ENCODE data around the gene PPP1R10. TPM values are rescaled to one million over a fixed set of nuclear protein-coding genes. Genes with fewer than 3 reads are reported as not detected.

Gene PPP1R10
- total RNA-seq, 4 donors from 2014 or later, result 47.6 to 74.0 (median 61.3) TPM

- TF ChIP-seq POLR2A (IDR thresholded peaks at IDR 0.05), result no peak
- TF ChIP-seq CTCF (IDR thresholded peaks at IDR 0.05), result no peak
- Histone ChIP-seq H3K27ac (no peak overlapping the region), H3K36me3 (peaks cover 2 to 50% (median 2%) of the 10 kb centered on the region in 3 donors), H3K4me1 (peaks cover 0 to 33% (median 5%) of the 10 kb centered on the region in 4 donors), H3K27me3 (no peaks in the 10 kb centered on the region), H3K4me3 (no peak overlapping the region), H3K9me3 (no peaks in the 10 kb centered on the region)
- no peak for DNase-seq
Observed at GRCh38 chr6:30610065-30610464, 7.0 kb downstream of the PPP1R10 start.

- Histone ChIP-seq H3K9me3 (no peaks in the 10 kb centered on the region), H3K4me3 (no peak overlapping the region), H3K4me1 (no peaks in the 10 kb centered on the region), H3K27me3 (no peaks in the 10 kb centered on the region), H3K36me3 (peaks cover 5 to 85% (median 6%) of the 10 kb centered on the region in 3 donors), H3K27ac (no peak overlapping the region)
- TF ChIP-seq CTCF (IDR thresholded peaks at IDR 0.05) (no peak), POLR2A (IDR thresholded peaks at IDR 0.05) (no peak)
- DNase-seq, result no peak
Observed at GRCh38 chr6:30603961-30604360, 13.1 kb downstream of the PPP1R10 start.

- H3K4me1 ChIP-seq, result no peaks in the 10 kb centered on the region
- H3K27ac ChIP-seq, result no peak overlapping the region
- no peak overlapping the region for H3K4me3 ChIP-seq
- no peaks in the 10 kb centered on the region for H3K27me3 ChIP-seq
- DNase-seq, result no peak
- peaks cover 2 to 66% (median 4%) of the 10 kb centered on the region in 3 donors for H3K36me3 ChIP-seq
- H3K9me3 ChIP-seq, result no peaks in the 10 kb centered on the region
- TF ChIP-seq CTCF (IDR thresholded peaks at IDR 0.05) (no peak), POLR2A (IDR thresholded peaks at IDR 0.05) (no peak)
Observed at GRCh38 chr6:30601815-30602641, 15.0 kb downstream of the PPP1R10 start.

GRCh38 chr6:30601436-30601814 lies 15.6 kb downstream of the PPP1R10 start:
- H3K4me3 ChIP-seq, result no peak overlapping the region
- no peak overlapping the region for H3K27ac ChIP-seq
- peaks cover 2 to 60% (median 4%) of the 10 kb centered on the region in 3 donors for H3K36me3 ChIP-seq
- no peak for DNase-seq
- TF ChIP-seq POLR2A (IDR thresholded peaks at IDR 0.05), result no peak
- no peak for TF ChIP-seq CTCF (IDR thresholded peaks at IDR 0.05)
- no peaks in the 10 kb centered on the region for H3K27me3 ChIP-seq
- no peaks in the 10 kb centered on the region for H3K4me1 ChIP-seq
- H3K9me3 ChIP-seq, result no peaks in the 10 kb centered on the region

GRCh38 chr6:30600451-30600961 lies 16.5 kb downstream of the PPP1R10 start:
- Histone ChIP-seq H3K36me3 (peaks cover 2 to 51% (median 4%) of the 10 kb centered on the region in 3 donors), H3K27me3 (no peaks in the 10 kb centered on the region), H3K4me3 (no peak overlapping the region), H3K27ac (no peak overlapping the region), H3K4me1 (no peaks in the 10 kb centered on the region), H3K9me3 (no peaks in the 10 kb centered on the region)
- DNase-seq, result no peak
- TF ChIP-seq CTCF (IDR thresholded peaks at IDR 0.05) (no peak), POLR2A (IDR thresholded peaks at IDR 0.05) (no peak)
